MM.1S (cell line): ENCODE data around the gene AFP.

Source experiments
- DNase-seq: peaks from one replicate; pipeline ENCODE4 v3.0.0-alpha.2; 2015
- H2AFZ ChIP-seq: fragments of 300-600 bp; sonication (generic); 2 replicates; pipeline ENCODE4 v1.6.0; 2016; ENCODE audit warnings: antibody characterized with exemption, low read length
- H3F3A ChIP-seq: fragments of 300-600 bp; sonication (generic); 2 replicates; pipeline ENCODE4 v1.6.1; 2016; ENCODE audit warnings: mild to moderate bottlenecking, antibody characterized with exemption, low read length, moderate library complexity, mixed read lengths; ENCODE audit not compliant: insufficient read depth
- H3K27ac ChIP-seq: fragments of 300-600 bp; sonication (generic); 2 replicates; pipeline ENCODE4 v1.5.1; 2016; ENCODE audit warnings: mild to moderate bottlenecking, low read length
- H3K27me3 ChIP-seq: fragments of 300-600 bp; sonication (generic); replicated peaks from 2 replicates; pipeline ENCODE4 v1.6.0; 2016; ENCODE audit warnings: low read length; ENCODE audit not compliant: insufficient read depth
- H3K36me3 ChIP-seq: fragments of 300-600 bp; sonication (generic); replicated peaks from 2 replicates; pipeline ENCODE4 v1.6.1; 2016; ENCODE audit warnings: mild to moderate bottlenecking, low read length, mixed read lengths; ENCODE audit not compliant: insufficient read depth
- H3K4me1 ChIP-seq: fragments of 300-600 bp; sonication (generic); 2 replicates; pipeline ENCODE4 v1.6.1; 2016; ENCODE audit warnings: low read length, mixed read lengths
- H3K4me2 ChIP-seq: fragments of 300-600 bp; sonication (generic); 2 replicates; pipeline ENCODE4 v1.6.0; 2016; ENCODE audit warnings: low read depth, low read length
- H3K4me3 ChIP-seq: fragments of 300-600 bp; sonication (generic); 2 replicates; pipeline ENCODE4 v1.5.1; 2016; ENCODE audit warnings: low read length, mixed read lengths
- H3K79me2 ChIP-seq: fragments of 300-600 bp; sonication (generic); 2 replicates; pipeline ENCODE4 v1.6.1; 2016; ENCODE audit warnings: mixed run types, low read length, mixed read lengths
- H3K9ac ChIP-seq: fragments of 300-600 bp; sonication (generic); 2 replicates; pipeline ENCODE4 v1.6.1; 2016; ENCODE audit warnings: low read length, mixed read lengths
- H3K9me2 ChIP-seq: fragments of 300-600 bp; sonication (generic); replicated peaks from 2 replicates; pipeline ENCODE4 v1.6.1; 2016; ENCODE audit warnings: mild to moderate bottlenecking, low read length, mixed read lengths; ENCODE audit not compliant: insufficient read depth
- H3K9me3 ChIP-seq: fragments of 300-600 bp; sonication (generic); replicated peaks from 2 replicates; pipeline ENCODE4 v1.6.1; 2016; ENCODE audit warnings: mild to moderate bottlenecking, low read length, mixed read lengths; ENCODE audit not compliant: insufficient read depth
- H4K20me1 ChIP-seq: fragments of 300-600 bp; sonication (generic); 2 replicates; pipeline ENCODE4 v1.6.1; 2016; ENCODE audit warnings: mild to moderate bottlenecking, low read length, moderate library complexity, mixed read lengths; ENCODE audit not compliant: insufficient read depth
- EZH2 ChIP-seq: fragments of 300-600 bp; sonication (generic); optimal IDR thresholded peaks from 2 replicates; pipeline ENCODE3; 2017; ENCODE audit warnings: low read depth, mild to moderate bottlenecking, antibody characterized with exemption, low read length, mixed read lengths
- EZH2phosphoT487 ChIP-seq: fragments of 300-600 bp; sonication (generic); IDR thresholded peaks from 2 replicates; pipeline ENCODE4 v1.6.1; 2018; ENCODE audit warnings: antibody characterized with exemption, low read length
- TF ChIP-seq, protein P1 (sequence below): fragments of 300-600 bp; sonication (generic); IDR thresholded peaks from 2 replicates; pipeline ENCODE4 v1.5.1; 2016; ENCODE audit warnings: antibody characterized with exemption, low read length, mixed read lengths

Gene AFP

DNA sequence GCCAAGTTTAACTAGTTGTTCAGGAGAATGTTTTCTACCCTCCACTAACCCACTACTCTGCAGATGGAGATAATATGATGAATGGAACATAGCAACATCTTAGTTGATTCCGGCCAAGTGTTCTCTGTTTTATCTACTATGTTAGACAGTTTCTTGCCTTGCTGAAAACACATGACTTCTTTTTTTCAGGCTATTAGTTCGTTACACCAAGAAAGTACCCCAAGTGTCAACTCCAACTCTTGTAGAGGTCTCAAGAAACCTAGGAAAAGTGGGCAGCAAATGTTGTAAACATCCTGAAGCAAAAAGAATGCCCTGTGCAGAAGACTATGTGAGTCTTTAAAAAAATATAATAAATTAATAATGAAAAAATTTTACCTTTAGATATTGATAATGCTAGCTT lies 18.7 kb upstream of the AFP start:
- TF ChIP-seq, protein P1, sequence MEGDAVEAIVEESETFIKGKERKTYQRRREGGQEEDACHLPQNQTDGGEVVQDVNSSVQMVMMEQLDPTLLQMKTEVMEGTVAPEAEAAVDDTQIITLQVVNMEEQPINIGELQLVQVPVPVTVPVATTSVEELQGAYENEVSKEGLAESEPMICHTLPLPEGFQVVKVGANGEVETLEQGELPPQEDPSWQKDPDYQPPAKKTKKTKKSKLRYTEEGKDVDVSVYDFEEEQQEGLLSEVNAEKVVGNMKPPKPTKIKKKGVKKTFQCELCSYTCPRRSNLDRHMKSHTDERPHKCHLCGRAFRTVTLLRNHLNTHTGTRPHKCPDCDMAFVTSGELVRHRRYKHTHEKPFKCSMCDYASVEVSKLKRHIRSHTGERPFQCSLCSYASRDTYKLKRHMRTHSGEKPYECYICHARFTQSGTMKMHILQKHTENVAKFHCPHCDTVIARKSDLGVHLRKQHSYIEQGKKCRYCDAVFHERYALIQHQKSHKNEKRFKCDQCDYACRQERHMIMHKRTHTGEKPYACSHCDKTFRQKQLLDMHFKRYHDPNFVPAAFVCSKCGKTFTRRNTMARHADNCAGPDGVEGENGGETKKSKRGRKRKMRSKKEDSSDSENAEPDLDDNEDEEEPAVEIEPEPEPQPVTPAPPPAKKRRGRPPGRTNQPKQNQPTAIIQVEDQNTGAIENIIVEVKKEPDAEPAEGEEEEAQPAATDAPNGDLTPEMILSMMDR, result no peak
- TF ChIP-seq EZH2phosphoT487 (no peak), EZH2 (no peak)
- DNase-seq, result no peak
- no peak overlapping the region for H3K4me3 ChIP-seq
- no peak overlapping the region for H2AFZ ChIP-seq
- no peaks in the 10 kb centered on the region for H3K79me2 ChIP-seq
- H3K27ac ChIP-seq, result no peak overlapping the region
- H3F3A ChIP-seq, result no peaks in the 10 kb centered on the region
- H3K27me3 ChIP-seq, result no peaks in the 10 kb centered on the region
- no peaks in the 10 kb centered on the region for H3K9me3 ChIP-seq
- H4K20me1 ChIP-seq, result no peaks in the 10 kb centered on the region
- no peaks in the 10 kb centered on the region for H3K9me2 ChIP-seq
- no peaks in the 10 kb centered on the region for H3K36me3 ChIP-seq
- no peaks in the 10 kb centered on the region for H3K4me1 ChIP-seq
- H3K4me2 ChIP-seq, result no peak overlapping the region
- no peak overlapping the region for H3K9ac ChIP-seq

DNA sequence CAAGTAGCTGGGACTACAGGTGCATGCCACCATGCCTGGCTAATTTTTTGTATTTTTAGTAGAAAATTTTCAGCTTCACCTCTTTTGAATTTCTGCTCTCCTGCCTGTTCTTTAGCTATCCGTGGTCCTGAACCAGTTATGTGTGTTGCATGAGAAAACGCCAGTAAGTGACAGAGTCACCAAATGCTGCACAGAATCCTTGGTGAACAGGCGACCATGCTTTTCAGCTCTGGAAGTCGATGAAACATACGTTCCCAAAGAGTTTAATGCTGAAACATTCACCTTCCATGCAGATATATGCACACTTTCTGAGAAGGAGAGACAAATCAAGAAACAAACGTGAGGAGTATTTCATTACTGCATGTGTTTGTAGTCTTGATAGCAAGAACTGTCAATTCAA lies 18.0 kb upstream of the AFP start:
- H3K4me1 ChIP-seq, result no peaks in the 10 kb centered on the region
- H3K4me3 ChIP-seq, result no peak overlapping the region

DNA sequence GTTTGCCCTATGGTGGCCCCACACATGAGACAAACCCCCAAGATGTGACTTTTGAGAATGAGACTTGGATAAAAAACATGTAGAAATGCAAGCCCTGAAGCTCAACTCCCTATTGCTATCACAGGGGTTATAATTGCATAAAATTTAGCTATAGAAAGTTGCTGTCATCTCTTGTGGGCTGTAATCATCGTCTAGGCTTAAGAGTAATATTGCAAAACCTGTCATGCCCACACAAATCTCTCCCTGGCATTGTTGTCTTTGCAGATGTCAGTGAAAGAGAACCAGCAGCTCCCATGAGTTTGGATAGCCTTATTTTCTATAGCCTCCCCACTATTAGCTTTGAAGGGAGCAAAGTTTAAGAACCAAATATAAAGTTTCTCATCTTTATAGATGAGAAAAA lies 17.3 kb upstream of the AFP start:
- Histone ChIP-seq H3K9me3 (no peaks in the 10 kb centered on the region), H3F3A (no peaks in the 10 kb centered on the region), H3K4me3 (no peak overlapping the region), H3K27me3 (no peaks in the 10 kb centered on the region), H2AFZ (no peak overlapping the region), H3K36me3 (no peaks in the 10 kb centered on the region), H3K27ac (no peak overlapping the region), H3K4me2 (no peak overlapping the region), H3K9ac (no peak overlapping the region), H3K79me2 (no peaks in the 10 kb centered on the region), H3K9me2 (no peaks in the 10 kb centered on the region), H4K20me1 (no peaks in the 10 kb centered on the region), H3K4me1 (no peaks in the 10 kb centered on the region)
- no peak for DNase-seq
- TF ChIP-seq EZH2 (no peak), EZH2phosphoT487 (no peak)
- TF ChIP-seq, protein P1, result no peak

More for the DNA sequence above, 18.0 kb upstream of the AFP start:
- H3K9me3 ChIP-seq, result no peaks in the 10 kb centered on the region
- no peak for DNase-seq
- no peaks in the 10 kb centered on the region for H3K9me2 ChIP-seq
- TF ChIP-seq, protein P1, result no peak
- no peak for TF ChIP-seq EZH2
- TF ChIP-seq EZH2phosphoT487, result no peak
- no peak overlapping the region for H2AFZ ChIP-seq
- no peak overlapping the region for H3K27ac ChIP-seq
- no peak overlapping the region for H3K4me2 ChIP-seq
- H3K36me3 ChIP-seq, result no peaks in the 10 kb centered on the region
- H3K9ac ChIP-seq, result no peak overlapping the region
- H3K79me2 ChIP-seq, result no peaks in the 10 kb centered on the region
- no peaks in the 10 kb centered on the region for H3F3A ChIP-seq
- no peaks in the 10 kb centered on the region for H3K27me3 ChIP-seq
- no peaks in the 10 kb centered on the region for H4K20me1 ChIP-seq
